Type B pancreatic cell (in vitro differentiated cells): ENCODE data around the gene HEG1. TPM values are rescaled to one million over a fixed set of nuclear protein-coding genes. Genes with fewer than 3 reads are reported as not detected.

Experiments
- DNase-seq: peaks from one replicate; pipeline ENCODE4 v3.0.0; 2021; ENCODE audit warnings: mixed read lengths; ENCODE audit not compliant: unreplicated experiment; ENCODE audit errors: extremely low spot score
- H3K27ac Mint-ChIP-seq: 2 replicates; pipeline ENCODE4 v1.8.0; 2021; ENCODE audit warnings: mild to moderate bottlenecking, mixed read lengths
- H3K27me3 Mint-ChIP-seq: 2 replicates; pipeline ENCODE4 v1.8.0; 2021; ENCODE audit warnings: mixed read lengths
- H3K36me3 Mint-ChIP-seq: 2 replicates; pipeline ENCODE4 v1.8.0; 2021; ENCODE audit warnings: mixed read lengths
- H3K4me1 Mint-ChIP-seq: one replicate; pipeline ENCODE4 v1.8.0; 2021; ENCODE audit warnings: mixed read lengths; ENCODE audit not compliant: unreplicated experiment
- H3K4me3 Mint-ChIP-seq: 2 replicates; pipeline ENCODE4 v1.8.0; 2021; ENCODE audit warnings: mild to moderate bottlenecking, mixed read lengths
- H3K9me3 Mint-ChIP-seq: 2 replicates; pipeline ENCODE4 v1.8.0; 2021; ENCODE audit warnings: mixed read lengths
- total RNA-seq: library from RNA; stranded (reverse); gene quantifications from 2 replicates; pipeline ENCODE4 v1.2.1, GENCODE V29; 2021; ENCODE audit warnings: low replicate concordance
- TF ChIP-seq, protein P1 (sequence below): fragments of 200-600 bp; sonication (generic); conservative IDR thresholded peaks from 2 replicates; pipeline ENCODE4 v1.5.0; 2021; ENCODE audit warnings: antibody characterized with exemption, mild to moderate bottlenecking

HEG1 gene
- total RNA-seq, 1 donor from 2014 or later, result 43.1 TPM

DNA sequence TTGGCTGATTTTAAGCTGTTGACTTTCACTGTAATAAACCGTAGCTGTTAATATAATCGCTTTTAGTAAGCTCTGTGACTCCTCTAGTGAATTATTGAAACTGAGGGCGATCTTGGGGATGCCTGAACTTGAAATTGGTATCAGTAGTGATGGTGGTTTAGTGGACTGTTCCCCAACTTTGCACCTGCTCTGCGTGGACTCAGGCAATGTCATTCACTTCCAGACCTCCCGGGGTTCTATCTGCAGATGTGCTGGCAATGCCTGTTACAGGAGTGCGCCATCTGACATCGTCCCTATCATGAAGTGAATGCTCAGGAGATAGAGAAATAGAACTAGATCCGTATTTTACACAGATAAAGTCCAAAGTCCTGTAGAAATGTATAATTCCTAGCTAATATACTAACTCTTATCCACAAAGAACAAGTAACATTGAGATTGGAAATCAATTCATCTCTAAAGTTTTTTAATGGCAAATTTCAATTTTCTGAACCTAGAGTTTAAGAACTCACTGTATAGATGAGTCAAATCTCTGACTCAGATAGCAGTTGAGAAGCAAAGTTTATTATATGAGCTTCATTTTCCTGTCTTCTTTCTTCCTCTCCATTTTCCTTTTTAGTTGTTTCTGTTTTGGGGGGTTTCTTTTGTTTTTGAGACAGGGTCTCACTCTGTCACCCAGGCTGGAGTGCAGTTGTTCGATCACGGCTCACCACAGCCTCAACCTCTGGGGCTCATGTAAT is 51.8 kb downstream of the HEG1 start:
- Mint-ChIP-seq H3K9me3 (no peaks in the 10 kb centered on the region), H3K4me1 (peaks cover 22% of the 10 kb centered on the region), H3K27me3 (no peaks in the 10 kb centered on the region), H3K36me3 (peaks cover 13% of the 10 kb centered on the region), H3K4me3 (no peak overlapping the region), H3K27ac (peak overlapping the region; percentile 64)
- TF ChIP-seq, protein P1, sequence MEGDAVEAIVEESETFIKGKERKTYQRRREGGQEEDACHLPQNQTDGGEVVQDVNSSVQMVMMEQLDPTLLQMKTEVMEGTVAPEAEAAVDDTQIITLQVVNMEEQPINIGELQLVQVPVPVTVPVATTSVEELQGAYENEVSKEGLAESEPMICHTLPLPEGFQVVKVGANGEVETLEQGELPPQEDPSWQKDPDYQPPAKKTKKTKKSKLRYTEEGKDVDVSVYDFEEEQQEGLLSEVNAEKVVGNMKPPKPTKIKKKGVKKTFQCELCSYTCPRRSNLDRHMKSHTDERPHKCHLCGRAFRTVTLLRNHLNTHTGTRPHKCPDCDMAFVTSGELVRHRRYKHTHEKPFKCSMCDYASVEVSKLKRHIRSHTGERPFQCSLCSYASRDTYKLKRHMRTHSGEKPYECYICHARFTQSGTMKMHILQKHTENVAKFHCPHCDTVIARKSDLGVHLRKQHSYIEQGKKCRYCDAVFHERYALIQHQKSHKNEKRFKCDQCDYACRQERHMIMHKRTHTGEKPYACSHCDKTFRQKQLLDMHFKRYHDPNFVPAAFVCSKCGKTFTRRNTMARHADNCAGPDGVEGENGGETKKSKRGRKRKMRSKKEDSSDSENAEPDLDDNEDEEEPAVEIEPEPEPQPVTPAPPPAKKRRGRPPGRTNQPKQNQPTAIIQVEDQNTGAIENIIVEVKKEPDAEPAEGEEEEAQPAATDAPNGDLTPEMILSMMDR, result no peak
- DNase-seq, result no peak

DNA sequence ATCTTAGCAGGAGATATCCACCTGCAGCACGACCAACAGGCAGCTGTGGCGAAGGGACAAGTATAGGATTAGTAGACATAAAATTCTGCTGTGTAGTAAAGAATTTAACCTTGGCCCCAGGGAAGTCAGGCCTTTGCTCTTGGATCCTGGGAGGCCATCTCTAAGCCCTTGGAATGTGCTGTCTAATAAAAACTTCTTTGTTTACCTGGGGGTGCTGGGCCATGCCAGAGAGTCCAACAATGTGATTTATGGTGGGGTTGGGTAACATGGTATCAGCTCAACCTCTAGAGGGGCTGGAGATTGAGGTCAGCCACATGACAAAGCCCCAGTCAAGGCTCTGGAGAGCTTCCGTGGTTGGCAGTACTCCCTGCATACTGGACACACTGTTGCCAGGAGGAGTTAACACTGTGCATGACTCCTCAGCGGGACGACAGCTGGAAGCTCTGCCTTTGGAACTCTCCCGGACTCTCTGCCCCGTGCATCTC is 52.4 kb downstream of the HEG1 start:
- Mint-ChIP-seq H3K4me1 (peaks cover 22% of the 10 kb centered on the region), H3K4me3 (peak overlapping the region; percentile 37), H3K27me3 (no peaks in the 10 kb centered on the region), H3K27ac (peak overlapping the region; percentile 64), H3K9me3 (no peaks in the 10 kb centered on the region), H3K36me3 (peaks cover 13% of the 10 kb centered on the region)
- TF ChIP-seq, protein P1, result no peak
- DNase-seq, result no peak

- H3K4me3 Mint-ChIP-seq, result peak overlapping the region; percentile 37
- peaks cover 9% of the 10 kb centered on the region for H3K36me3 Mint-ChIP-seq
- no peaks in the 10 kb centered on the region for H3K27me3 Mint-ChIP-seq
- DNase-seq, result no peak
- H3K27ac Mint-ChIP-seq, result peak overlapping the region; percentile 64
- TF ChIP-seq, protein P1, result no peak
- peaks cover 26% of the 10 kb centered on the region for H3K4me1 Mint-ChIP-seq
- H3K9me3 Mint-ChIP-seq, result no peaks in the 10 kb centered on the region
Measured at GRCh38 chr3:125002414-125003368, 53.1 kb downstream of the HEG1 start.

GRCh38 chr3:125001557-125002413 is 54.0 kb downstream of the HEG1 start:
- Mint-ChIP-seq H3K27ac (peak overlapping the region; percentile 64), H3K4me3 (peak overlapping the region; percentile 11), H3K4me1 (peaks cover 26% of the 10 kb centered on the region), H3K27me3 (no peaks in the 10 kb centered on the region), H3K9me3 (no peaks in the 10 kb centered on the region), H3K36me3 (peaks cover 9% of the 10 kb centered on the region)
- no peak for DNase-seq
- TF ChIP-seq, protein P1, result no peak

DNA sequence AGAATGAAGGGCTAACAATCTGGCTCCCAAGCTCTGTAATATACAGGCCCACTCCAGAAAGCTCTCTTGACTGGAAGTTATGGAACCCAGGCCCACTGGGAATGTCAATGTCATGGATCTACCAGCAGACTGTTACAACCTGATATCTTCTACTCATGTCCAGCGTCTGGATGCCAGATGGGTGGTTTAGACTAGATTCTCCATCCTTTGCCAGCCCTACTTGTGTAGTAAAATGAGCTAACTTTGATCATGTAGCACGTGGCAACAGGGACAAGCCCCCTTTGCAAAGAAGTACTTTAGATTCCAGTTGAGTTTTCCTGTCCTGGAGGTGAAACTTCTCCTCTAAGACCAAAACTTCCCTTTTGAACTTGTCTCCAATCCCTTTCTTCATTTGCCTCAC is 55.1 kb downstream of the HEG1 start:
- no peaks in the 10 kb centered on the region for H3K27me3 Mint-ChIP-seq
- TF ChIP-seq, protein P1, result no peak

More for the DNA sequence above, 55.1 kb downstream of the HEG1 start:
- Mint-ChIP-seq H3K36me3 (peaks cover 9% of the 10 kb centered on the region), H3K4me3 (no peak overlapping the region), H3K4me1 (peaks cover 29% of the 10 kb centered on the region), H3K27ac (no peak overlapping the region), H3K9me3 (no peaks in the 10 kb centered on the region)
- DNase-seq, result no peak
